Epithelial cell of proximal tubule (primary cell): ENCODE results near the gene SEC23IP. TPM values are rescaled to one million over a fixed set of nuclear protein-coding genes. Genes with fewer than 3 reads are reported as not detected.
"Not testable (repeated sequence)": the region's sequence is repeated elsewhere in the genome, so short reads cannot be mapped to it uniquely, and the experiment has no call there.

ENCODE experiments used
- DNase-seq: peaks from one replicate; pipeline ENCODE4 v3.0.0-alpha.2; 2011; ENCODE audit warnings: low read depth
- H3K4me3 ChIP-seq: 2 replicates; pipeline ENCODE4 v1.5.1; 2011; ENCODE audit warnings: low read depth, mild to moderate bottlenecking, low read length
- CTCF ChIP-seq: conservative IDR thresholded peaks from 2 replicates; pipeline ENCODE4 v1.5.1; 2012; ENCODE audit warnings: low read depth, mild to moderate bottlenecking, low read length
- total RNA-seq: library from RNA; depleted of rRNA; stranded (reverse); fragments of >200 nt; gene quantifications from 2 replicates; pipeline ENCODE4 v1.2.3, GENCODE V29; 2015

The SEC23IP gene
- total RNA-seq, 1 donor from 2014 or later, result 33.0 TPM

- DNase-seq, H3K4me3 ChIP-seq: not testable (repeated sequence)
Measured at GRCh38 chr10:119890307-119890706, 2.2 kb upstream of the SEC23IP start.

GRCh38 chr10:119891849-119892187 lies 712 bp upstream of the SEC23IP start:
- not testable (repeated sequence) for DNase-seq
- peak overlapping the region; percentile 100 for H3K4me3 ChIP-seq

DNA sequence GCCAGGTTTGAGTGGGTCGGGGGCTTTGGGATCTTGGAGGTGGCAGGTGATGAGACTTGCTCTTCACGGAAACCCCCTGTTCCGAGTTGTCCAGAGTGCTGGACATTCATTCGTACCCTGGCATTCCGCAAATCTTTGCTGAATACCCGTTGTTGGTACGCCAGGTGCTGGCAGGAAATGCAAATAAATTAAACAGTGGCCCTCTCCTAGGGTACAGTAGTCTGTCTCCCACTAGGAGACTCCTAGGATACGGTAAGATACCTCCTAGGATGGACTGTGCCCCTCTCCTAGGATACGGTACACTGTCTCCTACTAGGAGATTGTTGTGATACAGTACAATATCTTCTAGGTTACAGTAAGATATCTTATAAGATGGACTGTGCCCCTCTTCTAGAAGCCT lies 544 bp downstream of the SEC23IP start:
- no peak for DNase-seq

GRCh38 chr10:119893845-119894427 lies 1.4 kb downstream of the SEC23IP start:
- H3K4me3 ChIP-seq, result peak overlapping the region; percentile 100
- no peak for DNase-seq
- TF ChIP-seq CTCF, result no peak

More for the DNA sequence above, 544 bp downstream of the SEC23IP start:
- no peak for TF ChIP-seq CTCF
- peak overlapping the region; percentile 100 for H3K4me3 ChIP-seq

DNA sequence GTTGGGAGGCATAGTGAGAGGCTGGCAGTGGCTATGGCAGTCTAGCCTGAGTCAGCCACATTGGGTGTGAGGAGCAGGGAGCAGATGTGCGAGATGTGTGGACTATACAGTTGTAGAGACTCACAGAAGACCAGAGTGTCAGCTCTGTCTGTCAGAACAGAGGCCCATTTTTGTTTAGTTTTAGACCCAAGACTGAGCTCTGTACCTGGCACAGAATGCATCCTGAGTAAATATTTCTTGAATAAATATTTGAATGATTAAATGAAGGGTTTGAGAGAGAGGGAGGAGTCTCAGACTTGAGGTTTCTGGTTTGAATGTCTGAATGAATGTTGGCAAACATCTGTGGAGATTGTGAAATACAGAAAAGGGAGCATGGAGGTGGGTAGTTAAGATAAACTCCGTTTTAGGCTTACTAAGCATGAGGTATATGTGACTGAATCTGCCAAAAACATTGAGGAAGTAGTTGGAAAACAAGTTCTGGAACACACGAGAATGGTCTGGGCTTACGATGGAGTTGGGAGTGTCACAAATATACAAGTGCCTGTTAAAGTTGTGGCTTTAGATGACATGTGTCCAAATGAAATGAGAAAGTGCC lies 3.6 kb downstream of the SEC23IP start:
- no peak for TF ChIP-seq CTCF
- no peak overlapping the region for H3K4me3 ChIP-seq
- no peak for DNase-seq

- no peak for DNase-seq
- H3K4me3 ChIP-seq, result no peak overlapping the region
- TF ChIP-seq CTCF, result no peak
Measured at GRCh38 chr10:119896937-119897770, 4.6 kb downstream of the SEC23IP start.

GRCh38 chr10:119898577-119898976 lies 6.0 kb downstream of the SEC23IP start:
- DNase-seq, result no peak
- TF ChIP-seq CTCF, result no peak
- no peak overlapping the region for H3K4me3 ChIP-seq
